PC-9 (cell line): ENCODE measurements around the gene SMG6.

Source experiments
- CTCF ChIP-seq: fragments of 200-600 bp; sonication (generic); conservative IDR thresholded peaks from 2 replicates; pipeline ENCODE4 v1.6.1; 2017; ENCODE audit warnings: mixed run types, antibody characterized with exemption, mild to moderate bottlenecking, moderate library complexity
- EZH2 ChIP-seq: fragments of 200-600 bp; sonication (generic); IDR thresholded peaks from 2 replicates; pipeline ENCODE4 v1.8.0; 2017; ENCODE audit warnings: antibody characterized with exemption, low read depth

- TF ChIP-seq CTCF (no peak), EZH2 (no peak)
Observed at GRCh38 chr17:2061441-2061958, 242.1 kb downstream of the SMG6 start.
